ENCODE results near the gene DNAJB2. TPM values are rescaled to one million over a fixed set of nuclear protein-coding genes. Genes with fewer than 3 reads are reported as not detected.

DNAJB2 gene
- total and polyA plus RNA-seq, 2 of the 8 experiments (the other 6 are each of a cell fraction or from before 2014, with no cell fraction given): 21.0 to 26.3 TPM

- H2AK5ac ChIP-seq (ENCODE audit: low read depth, low read length): no peak overlapping the region
- DNase-seq (ENCODE audit: low read depth in 1 of 2, low spot score in 2 of 2) (no peak), FAIRE-seq (no peak)
- no peak overlapping the region for H3K14ac ChIP-seq (ENCODE audit: insufficient read length)
- no peaks in the 10 kb centered on the region for H3K79me2 ChIP-seq (ENCODE audit: control insufficient read depth in 1 of 2, insufficient read depth in 2 of 2, low read length in 2 of 2)
- H3K27ac ChIP-seq (ENCODE audit: low read depth, low read length): no peak overlapping the region
- H3K23ac ChIP-seq (ENCODE audit: insufficient read length): no peak overlapping the region
- no peak overlapping the region for H2AFZ ChIP-seq (ENCODE audit: low read length)
- H2BK15ac ChIP-seq (ENCODE audit: low read length): no peak overlapping the region
- no peak overlapping the region for H3K56ac ChIP-seq (replicated peaks; ENCODE audit: insufficient read length, low read depth, low read length)
- H3K27me3 ChIP-seq (replicated peaks in 1 of 4; ENCODE audit: control insufficient read depth in 3 of 4, extremely low read depth in 1 of 4, insufficient read depth in 3 of 4, low read length in 3 of 4): peaks cover 0 to 23% (median 13%) of the 10 kb centered on the region in 4 experiments; a peak in 6 of 7 replicates
- ChIA-PET POLR2A (ENCODE audit: partially characterized antibody) (interaction anchor here (0.7 to 4.3 kb wide), 4 partner anchors 9 to 47 kb away, joined by 3 to 33 read pairs (median 4); partner anchors contain the start of genes DNAJB2, GLB1L and STK16), CTCF (ENCODE audit: partially characterized antibody) (interaction anchor here (1.0 to 11.7 kb wide), 13 partner anchors 11 to 313 kb away, joined by 3 to 220 read pairs (median 4); partner anchors contain the start of genes DNAJB2, PTPRN and TUBA4B)
- no peak overlapping the region for H4K91ac ChIP-seq (replicated peaks; ENCODE audit: insufficient read length, low read length)
- peaks cover 0 to 2% of the 10 kb centered on the region in 2 experiments for H4K20me1 ChIP-seq (replicated peaks in 1 of 2; ENCODE audit: control insufficient read depth in 1 of 2, insufficient read depth in 2 of 2, low read length in 2 of 2)
- 0 out of 4 replicates have a peak, but pooled peaks cover 0 to 5% of the 10 kb centered on the region in 2 experiments for H3K9me3 ChIP-seq (ENCODE audit: insufficient read depth in 2 of 2, low read depth in 1 of 2, low read length in 1 of 2)
- WGBS, 2 experiments (ENCODE audit: extremely low coverage in 1 of 2, insufficient coverage in 1 of 2, insufficient read length in 1 of 2, insufficient replicate concordance in 2 of 2, low coverage in 1 of 2, low lambda C conversion rate in 2 of 2, missing lambda C conversion rate in 1 of 2): 91% methylated on average over 9 of the region's 9 CpGs; no CpG with 5 or more reads in 1 of the 2 experiments
- H2BK12ac ChIP-seq (ENCODE audit: low read depth, low read length): no peak overlapping the region
- peaks cover 0 to 4% (median 0%) of the 10 kb centered on the region in 4 experiments; a peak in 2 of 7 replicates for H3K4me1 ChIP-seq (replicated peaks in 1 of 4; ENCODE audit: control insufficient read depth in 3 of 4, insufficient read depth in 4 of 4, low read length in 3 of 4)
- H3K79me1 ChIP-seq (ENCODE audit: low read depth, low read length): no peaks in the 10 kb centered on the region; the same call in 1 of the 2 replicates
- no peak overlapping the region for H3K18ac ChIP-seq (ENCODE audit: extremely low read depth, low read length)
- peaks cover 4% of the 10 kb centered on the region; the same call in 1 of the 2 replicates for H3K23me2 ChIP-seq (ENCODE audit: low read depth, low read length)
- H3K4me2 ChIP-seq (ENCODE audit: insufficient read depth in 1 of 2, low read depth in 2 of 2, low read length in 2 of 2): no peak overlapping the region
- H4K5ac ChIP-seq (ENCODE audit: insufficient read length, low read depth, low read length): no peak overlapping the region
- no peak overlapping the region for H3K9ac ChIP-seq (replicated peaks in 1 of 4; ENCODE audit: extremely low read depth in 1 of 4, low read depth in 3 of 4, low read length in 3 of 4)
- no peak overlapping the region for H2BK20ac ChIP-seq (ENCODE audit: low read length)
- no peak overlapping the region for H3K4me3 ChIP-seq (ENCODE audit: extremely low read depth in 1 of 4, insufficient read depth in 2 of 4, low read depth in 3 of 4, low read length in 4 of 4)
- no peak overlapping the region for H2BK5ac ChIP-seq (ENCODE audit: low read depth, low read length)
- H2BK120ac ChIP-seq (replicated peaks; ENCODE audit: low read depth, low read length): no peak overlapping the region
- no peaks in the 10 kb centered on the region for H3K36me3 ChIP-seq (ENCODE audit: control insufficient read depth in 2 of 4, insufficient read depth in 4 of 4, low read length in 3 of 4)
- H3K4ac ChIP-seq (replicated peaks; ENCODE audit: insufficient read length, low read depth, low read length): no peak overlapping the region
- H4K8ac ChIP-seq (ENCODE audit: extremely low read depth, insufficient read depth, low read length): no peak overlapping the region
- TF ChIP-seq, protein P1, sequence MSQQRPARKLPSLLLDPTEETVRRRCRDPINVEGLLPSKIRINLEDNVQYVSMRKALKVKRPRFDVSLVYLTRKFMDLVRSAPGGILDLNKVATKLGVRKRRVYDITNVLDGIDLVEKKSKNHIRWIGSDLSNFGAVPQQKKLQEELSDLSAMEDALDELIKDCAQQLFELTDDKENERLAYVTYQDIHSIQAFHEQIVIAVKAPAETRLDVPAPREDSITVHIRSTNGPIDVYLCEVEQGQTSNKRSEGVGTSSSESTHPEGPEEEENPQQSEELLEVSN (IDR thresholded peaks at IDR 0.05): no peak
- TF ChIP-seq RAD21 (IDR thresholded peaks at IDR 0.05 in 1 of 2, conservative IDR thresholded peaks at IDR 0.05 in 1 of 2; ENCODE audit: low read depth in 2 of 2, low read length in 2 of 2): no peak
- TF ChIP-seq BCL11A (IDR thresholded peaks at IDR 0.05; ENCODE audit: low read depth in 2 of 2, low read length in 2 of 2): no peak
- TF ChIP-seq CTCF (IDR thresholded peaks at IDR 0.05; ENCODE audit: control extremely low read depth in 1 of 3, insufficient read depth in 1 of 3, low read depth in 1 of 3, low read length in 3 of 3): no peak
- TF ChIP-seq BRCA1 (IDR thresholded peaks at IDR 0.05; ENCODE audit: low read depth, low read length): no peak
- TF ChIP-seq EP300 (IDR thresholded peaks at IDR 0.05; ENCODE audit: borderline replicate concordance in 1 of 2, low read depth in 2 of 2, low read length in 2 of 2): no peak
- TF ChIP-seq POLR2AphosphoS5 (IDR thresholded peaks at IDR 0.05; ENCODE audit: low read depth, low read length): no peak
- TF ChIP-seq KDM5A (IDR thresholded peaks at IDR 0.05; ENCODE audit: low read length): no peak
- no peak for TF ChIP-seq SIX5 (IDR thresholded peaks at IDR 0.05; ENCODE audit: low read depth, low read length)
- TF ChIP-seq MAFK (IDR thresholded peaks at IDR 0.05; ENCODE audit: low read depth, low read length): no peak
Measured at GRCh38 chr2:219292616-219293015, 13.4 kb downstream of the DNAJB2 start.

All from H1 (cell line).